HG03060 (cell line): ENCODE data around the gene IL18RAP.

Experiments
- ATAC-seq: cut with Tn5 transposase; IDR thresholded peaks from one replicate; pipeline ENCODE4 v1.9.1; 2021; ENCODE audit warnings: low read depth, moderate number of reproducible peaks; ENCODE audit not compliant: unreplicated experiment

The IL18RAP gene

GRCh38 chr2:102492006-102492405 lies 69.0 kb downstream of the IL18RAP start:
- no peak for ATAC-seq

- ATAC-seq: no peak
Observed at GRCh38 chr2:102494570-102494969, 71.6 kb downstream of the IL18RAP start.

GRCh38 chr2:102498414-102498813 lies 75.5 kb downstream of the IL18RAP start:
- ATAC-seq: no peak

- no peak for ATAC-seq
Observed at GRCh38 chr2:102499558-102499957, 76.6 kb downstream of the IL18RAP start.
